GM20000 (cell line): Measurements from ENCODE around the gene LIPT2.

Source experiments
- DNase-seq: peaks from one replicate; pipeline ENCODE4 v3.0.0; 2012; ENCODE audit warnings: low spot score
- TF ChIP-seq, protein P1 (sequence below): IDR thresholded peaks from 2 replicates; pipeline ENCODE4 v1.5.1; 2012; ENCODE audit warnings: mild to moderate bottlenecking, control low read depth; ENCODE audit errors: extremely low read depth, missing control alignments

LIPT2 gene

GRCh38 chr11:74464746-74465145 lies 28.8 kb downstream of the LIPT2 start:
- TF ChIP-seq, protein P1, sequence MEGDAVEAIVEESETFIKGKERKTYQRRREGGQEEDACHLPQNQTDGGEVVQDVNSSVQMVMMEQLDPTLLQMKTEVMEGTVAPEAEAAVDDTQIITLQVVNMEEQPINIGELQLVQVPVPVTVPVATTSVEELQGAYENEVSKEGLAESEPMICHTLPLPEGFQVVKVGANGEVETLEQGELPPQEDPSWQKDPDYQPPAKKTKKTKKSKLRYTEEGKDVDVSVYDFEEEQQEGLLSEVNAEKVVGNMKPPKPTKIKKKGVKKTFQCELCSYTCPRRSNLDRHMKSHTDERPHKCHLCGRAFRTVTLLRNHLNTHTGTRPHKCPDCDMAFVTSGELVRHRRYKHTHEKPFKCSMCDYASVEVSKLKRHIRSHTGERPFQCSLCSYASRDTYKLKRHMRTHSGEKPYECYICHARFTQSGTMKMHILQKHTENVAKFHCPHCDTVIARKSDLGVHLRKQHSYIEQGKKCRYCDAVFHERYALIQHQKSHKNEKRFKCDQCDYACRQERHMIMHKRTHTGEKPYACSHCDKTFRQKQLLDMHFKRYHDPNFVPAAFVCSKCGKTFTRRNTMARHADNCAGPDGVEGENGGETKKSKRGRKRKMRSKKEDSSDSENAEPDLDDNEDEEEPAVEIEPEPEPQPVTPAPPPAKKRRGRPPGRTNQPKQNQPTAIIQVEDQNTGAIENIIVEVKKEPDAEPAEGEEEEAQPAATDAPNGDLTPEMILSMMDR, result no peak
- DNase-seq, result no peak

DNA sequence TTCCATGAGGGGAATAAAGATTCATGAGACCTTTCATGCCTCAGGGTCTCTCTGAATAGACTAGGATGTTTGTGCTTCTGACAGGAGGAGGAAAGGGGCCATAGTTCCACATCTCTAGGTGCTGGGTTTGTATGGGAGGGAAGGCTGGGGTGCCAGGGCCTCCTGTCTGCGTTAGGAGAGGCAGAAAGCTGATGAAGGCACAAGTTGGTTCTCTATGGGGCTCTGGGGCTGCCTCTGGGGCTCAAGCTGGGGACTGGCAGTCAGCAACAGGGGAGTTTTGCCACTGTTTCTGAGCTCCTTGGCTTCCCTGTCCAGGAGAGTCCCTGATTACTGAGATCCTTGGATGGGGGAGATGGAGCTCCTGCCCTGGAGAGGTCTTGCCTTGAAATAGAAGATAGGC lies 30.3 kb downstream of the LIPT2 start:
- no peak for DNase-seq
- TF ChIP-seq, protein P1, result no peak

- DNase-seq, result no peak
- TF ChIP-seq, protein P1, result no peak
Observed at GRCh38 chr11:74462631-74463030, 30.9 kb downstream of the LIPT2 start.

GRCh38 chr11:74462009-74462408 lies 31.5 kb downstream of the LIPT2 start:
- TF ChIP-seq, protein P1, result no peak
- DNase-seq, result no peak

GRCh38 chr11:74460481-74461154 lies 32.9 kb downstream of the LIPT2 start:
- no peak for DNase-seq
- TF ChIP-seq, protein P1, result no peak

GRCh38 chr11:74460065-74460464 lies 33.5 kb downstream of the LIPT2 start:
- TF ChIP-seq, protein P1, result no peak
- DNase-seq, result no peak

- TF ChIP-seq, protein P1, result no peak
- DNase-seq, result no peak
Observed at GRCh38 chr11:74459584-74459983, 33.9 kb downstream of the LIPT2 start.
